ENCODE results near the gene KRT37.

Gene KRT37

GRCh38 chr17:41452281-41452680 is 27.9 kb upstream of the KRT37 start:
- no peaks in the 10 kb centered on the region for H3K4me1 ChIP-seq (ENCODE audit: control insufficient read depth, insufficient read depth, low read length)
- POLR2A ChIA-PET: no interaction called here
- H3K9me3 ChIP-seq (ENCODE audit: control insufficient read depth, insufficient read depth, low read depth, low read length): no peaks in the 10 kb centered on the region
- no peak overlapping the region for H3K4me3 ChIP-seq (ENCODE audit: low read depth, low read length)
- TF ChIP-seq ZNF777 (tag by site-specific recombination; IDR thresholded peaks at IDR 0.05; ENCODE audit: borderline replicate concordance): no peak
- H3K36me3 ChIP-seq (ENCODE audit: control insufficient read depth in 2 of 2, insufficient read depth in 1 of 2, low read length in 2 of 2): no peaks in the 10 kb centered on the region
- no peak overlapping the region for H3K27ac ChIP-seq (ENCODE audit: extremely low read depth, low read depth, low read length)
- CTCF ChIA-PET: interaction anchor here (1.2 to 2.2 kb wide), 2 partner anchors 48 to 211 kb away, joined by 3 to 7 read pairs; no protein-coding TSS in a partner anchor

- no peaks in the 10 kb centered on the region for H3K9me3 ChIP-seq (ENCODE audit: control insufficient read depth, insufficient read depth, low read depth, low read length)
- ChIA-PET CTCF (interaction anchor here (0.6 to 2.2 kb wide), 4 partner anchors 47 to 215 kb away, joined by 3 to 7 read pairs (median 4); no protein-coding TSS in a partner anchor), POLR2A (no interaction called here)
- no peaks in the 10 kb centered on the region for H3K36me3 ChIP-seq (ENCODE audit: control insufficient read depth in 2 of 2, insufficient read depth in 1 of 2, low read length in 2 of 2)
- no peak overlapping the region for H3K27ac ChIP-seq (ENCODE audit: extremely low read depth, low read depth, low read length)
- TF ChIP-seq TRIM28 (IDR thresholded peaks at IDR 0.05; ENCODE audit: borderline replicate concordance, low read length) (0 out of 2 replicates have a peak, but pooled peaks have one; percentile 26), SETDB1 (IDR thresholded peaks at IDR 0.05; ENCODE audit: insufficient read length, low read length) (peak; percentile 81), ZNF280D (tag by site-specific recombination; IDR thresholded peaks at IDR 0.05) (0 out of 2 replicates have a peak, but pooled peaks have one; percentile 19), GLIS2 (tag by site-specific recombination; IDR thresholded peaks at IDR 0.05) (no peak), ZNF391 (tag by site-specific recombination; IDR thresholded peaks at IDR 0.05; ENCODE audit: borderline replicate concordance, low read depth) (no peak), ZSCAN5A (tag by site-specific recombination; IDR thresholded peaks at IDR 0.05) (no peak)
- TF ChIP-seq, protein P1, sequence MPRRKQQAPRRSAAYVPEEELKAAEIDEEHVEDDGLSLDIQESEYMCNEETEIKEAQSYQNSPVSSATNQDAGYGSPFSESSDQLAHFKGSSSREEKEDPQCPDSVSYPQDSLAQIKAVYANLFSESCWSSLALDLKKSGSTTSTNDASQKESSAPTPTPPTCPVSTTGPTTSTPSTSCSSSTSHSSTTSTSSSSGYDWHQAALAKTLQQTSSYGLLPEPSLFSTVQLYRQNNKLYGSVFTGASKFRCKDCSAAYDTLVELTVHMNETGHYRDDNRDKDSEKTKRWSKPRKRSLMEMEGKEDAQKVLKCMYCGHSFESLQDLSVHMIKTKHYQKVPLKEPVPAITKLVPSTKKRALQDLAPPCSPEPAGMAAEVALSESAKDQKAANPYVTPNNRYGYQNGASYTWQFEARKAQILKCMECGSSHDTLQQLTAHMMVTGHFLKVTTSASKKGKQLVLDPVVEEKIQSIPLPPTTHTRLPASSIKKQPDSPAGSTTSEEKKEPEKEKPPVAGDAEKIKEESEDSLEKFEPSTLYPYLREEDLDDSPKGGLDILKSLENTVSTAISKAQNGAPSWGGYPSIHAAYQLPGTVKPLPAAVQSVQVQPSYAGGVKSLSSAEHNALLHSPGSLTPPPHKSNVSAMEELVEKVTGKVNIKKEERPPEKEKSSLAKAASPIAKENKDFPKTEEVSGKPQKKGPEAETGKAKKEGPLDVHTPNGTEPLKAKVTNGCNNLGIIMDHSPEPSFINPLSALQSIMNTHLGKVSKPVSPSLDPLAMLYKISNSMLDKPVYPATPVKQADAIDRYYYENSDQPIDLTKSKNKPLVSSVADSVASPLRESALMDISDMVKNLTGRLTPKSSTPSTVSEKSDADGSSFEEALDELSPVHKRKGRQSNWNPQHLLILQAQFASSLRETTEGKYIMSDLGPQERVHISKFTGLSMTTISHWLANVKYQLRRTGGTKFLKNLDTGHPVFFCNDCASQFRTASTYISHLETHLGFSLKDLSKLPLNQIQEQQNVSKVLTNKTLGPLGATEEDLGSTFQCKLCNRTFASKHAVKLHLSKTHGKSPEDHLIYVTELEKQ (tag by site-specific recombination; IDR thresholded peaks at IDR 0.05; ENCODE audit: borderline replicate concordance): no peak
- no peak overlapping the region for H3K4me3 ChIP-seq (ENCODE audit: low read depth, low read length)
- no peaks in the 10 kb centered on the region for H3K4me1 ChIP-seq (ENCODE audit: control insufficient read depth, insufficient read depth, low read length)
These were observed 26.9 kb upstream of the KRT37 start for GRCh38 chr17:41451154-41451728.

- Histone ChIP-seq H3K4me1 (ENCODE audit: control insufficient read depth, insufficient read depth, low read length) (no peaks in the 10 kb centered on the region), H3K27ac (ENCODE audit: extremely low read depth, low read depth, low read length) (no peak overlapping the region), H3K9me3 (ENCODE audit: control insufficient read depth, insufficient read depth, low read depth, low read length) (no peaks in the 10 kb centered on the region), H3K4me3 (ENCODE audit: low read depth, low read length) (no peak overlapping the region), H3K36me3 (ENCODE audit: control insufficient read depth in 2 of 2, insufficient read depth in 1 of 2, low read length in 2 of 2) (no peaks in the 10 kb centered on the region)
- ChIA-PET POLR2A (no interaction called here), CTCF (interaction anchor here (1.0 kb wide), 1 partner anchor 31 kb away, joined by 4 read pairs; no protein-coding TSS in a partner anchor)
- TF ChIP-seq ZNF501 (tag by site-specific recombination; IDR thresholded peaks at IDR 0.05): no peak
- TF ChIP-seq ZNF324 (tag by site-specific recombination; IDR thresholded peaks at IDR 0.05): no peak
- no peak for TF ChIP-seq ZNF266 (tag by site-specific recombination; IDR thresholded peaks at IDR 0.05; ENCODE audit: low read depth)
- no peak for TF ChIP-seq ZNF132 (tag by site-specific recombination; IDR thresholded peaks at IDR 0.05; ENCODE audit: borderline replicate concordance)
- TF ChIP-seq ZNF585B (tag by site-specific recombination; IDR thresholded peaks at IDR 0.05): no peak
- no peak for TF ChIP-seq KLF16 (tag by site-specific recombination; IDR thresholded peaks at IDR 0.05)
- TF ChIP-seq, protein P2, sequence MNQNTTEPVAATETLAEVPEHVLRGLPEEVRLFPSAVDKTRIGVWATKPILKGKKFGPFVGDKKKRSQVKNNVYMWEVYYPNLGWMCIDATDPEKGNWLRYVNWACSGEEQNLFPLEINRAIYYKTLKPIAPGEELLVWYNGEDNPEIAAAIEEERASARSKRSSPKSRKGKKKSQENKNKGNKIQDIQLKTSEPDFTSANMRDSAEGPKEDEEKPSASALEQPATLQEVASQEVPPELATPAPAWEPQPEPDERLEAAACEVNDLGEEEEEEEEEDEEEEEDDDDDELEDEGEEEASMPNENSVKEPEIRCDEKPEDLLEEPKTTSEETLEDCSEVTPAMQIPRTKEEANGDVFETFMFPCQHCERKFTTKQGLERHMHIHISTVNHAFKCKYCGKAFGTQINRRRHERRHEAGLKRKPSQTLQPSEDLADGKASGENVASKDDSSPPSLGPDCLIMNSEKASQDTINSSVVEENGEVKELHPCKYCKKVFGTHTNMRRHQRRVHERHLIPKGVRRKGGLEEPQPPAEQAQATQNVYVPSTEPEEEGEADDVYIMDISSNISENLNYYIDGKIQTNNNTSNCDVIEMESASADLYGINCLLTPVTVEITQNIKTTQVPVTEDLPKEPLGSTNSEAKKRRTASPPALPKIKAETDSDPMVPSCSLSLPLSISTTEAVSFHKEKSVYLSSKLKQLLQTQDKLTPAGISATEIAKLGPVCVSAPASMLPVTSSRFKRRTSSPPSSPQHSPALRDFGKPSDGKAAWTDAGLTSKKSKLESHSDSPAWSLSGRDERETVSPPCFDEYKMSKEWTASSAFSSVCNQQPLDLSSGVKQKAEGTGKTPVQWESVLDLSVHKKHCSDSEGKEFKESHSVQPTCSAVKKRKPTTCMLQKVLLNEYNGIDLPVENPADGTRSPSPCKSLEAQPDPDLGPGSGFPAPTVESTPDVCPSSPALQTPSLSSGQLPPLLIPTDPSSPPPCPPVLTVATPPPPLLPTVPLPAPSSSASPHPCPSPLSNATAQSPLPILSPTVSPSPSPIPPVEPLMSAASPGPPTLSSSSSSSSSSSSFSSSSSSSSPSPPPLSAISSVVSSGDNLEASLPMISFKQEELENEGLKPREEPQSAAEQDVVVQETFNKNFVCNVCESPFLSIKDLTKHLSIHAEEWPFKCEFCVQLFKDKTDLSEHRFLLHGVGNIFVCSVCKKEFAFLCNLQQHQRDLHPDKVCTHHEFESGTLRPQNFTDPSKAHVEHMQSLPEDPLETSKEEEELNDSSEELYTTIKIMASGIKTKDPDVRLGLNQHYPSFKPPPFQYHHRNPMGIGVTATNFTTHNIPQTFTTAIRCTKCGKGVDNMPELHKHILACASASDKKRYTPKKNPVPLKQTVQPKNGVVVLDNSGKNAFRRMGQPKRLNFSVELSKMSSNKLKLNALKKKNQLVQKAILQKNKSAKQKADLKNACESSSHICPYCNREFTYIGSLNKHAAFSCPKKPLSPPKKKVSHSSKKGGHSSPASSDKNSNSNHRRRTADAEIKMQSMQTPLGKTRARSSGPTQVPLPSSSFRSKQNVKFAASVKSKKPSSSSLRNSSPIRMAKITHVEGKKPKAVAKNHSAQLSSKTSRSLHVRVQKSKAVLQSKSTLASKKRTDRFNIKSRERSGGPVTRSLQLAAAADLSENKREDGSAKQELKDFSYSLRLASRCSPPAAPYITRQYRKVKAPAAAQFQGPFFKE (tag by site-specific recombination; IDR thresholded peaks at IDR 0.05; ENCODE audit: borderline replicate concordance): no peak
- no peak for TF ChIP-seq ZNF747 (tag by site-specific recombination; IDR thresholded peaks at IDR 0.05)
- no peak for TF ChIP-seq SETDB1 (IDR thresholded peaks at IDR 0.05; ENCODE audit: insufficient read length, low read length)
These were observed 24.6 kb upstream of the KRT37 start for GRCh38 chr17:41449008-41449407.
